RWPE2 (cell line): ENCODE results near the gene UBA6.

Experiments used
- ATAC-seq: fragments of 200-7000 bp; cut with Tn5 transposase; 3 replicates; pipeline ENCODE4 v1.9.1; 2021; ENCODE audit warnings: low read depth
- DNase-seq: peaks from one replicate; pipeline ENCODE4 v3.0.0-alpha.2; 2020; ENCODE audit warnings: low spot score
- H3K27ac ChIP-seq: fragments of 450-650 bp; 2 replicates; pipeline ENCODE4 v1.5.1; 2017; ENCODE audit warnings: mild to moderate bottlenecking; ENCODE audit not compliant: poor library complexity, severe bottlenecking
- H3K27me3 ChIP-seq: fragments of 250-450 bp; sonication (Bioruptor Pico); 2 replicates; pipeline ENCODE4 v1.5.1; 2021; ENCODE audit warnings: mild to moderate bottlenecking, moderate library complexity; ENCODE audit not compliant: insufficient read depth, poor library complexity, severe bottlenecking
- H3K36me3 ChIP-seq: fragments of 250-450 bp; sonication (Bioruptor Pico); 2 replicates; pipeline ENCODE4 v1.5.1; 2020; ENCODE audit warnings: low read depth, mild to moderate bottlenecking, moderate library complexity
- H3K4me1 ChIP-seq: fragments of 250-450 bp; sonication (Bioruptor Pico); 2 replicates; pipeline ENCODE4 v1.5.1; 2021; ENCODE audit warnings: mild to moderate bottlenecking, moderate library complexity; ENCODE audit not compliant: insufficient read depth, poor library complexity, severe bottlenecking
- H3K4me3 ChIP-seq: fragments of 250-450 bp; sonication (Bioruptor Pico); 2 replicates; pipeline ENCODE4 v1.5.1; 2021; ENCODE audit warnings: mild to moderate bottlenecking, moderate library complexity; ENCODE audit not compliant: severe bottlenecking
- H3K9me3 ChIP-seq: fragments of 250-450 bp; sonication (Bioruptor Pico); 2 replicates; pipeline ENCODE4 v1.5.1; 2021; ENCODE audit warnings: mild to moderate bottlenecking, moderate library complexity; ENCODE audit not compliant: severe bottlenecking
- CTCF ChIP-seq: fragments of 450-650 bp; IDR thresholded peaks from one replicate; pipeline ENCODE4 v1.5.1; 2017; ENCODE audit warnings: mild to moderate bottlenecking, moderate library complexity; ENCODE audit not compliant: poor library complexity, severe bottlenecking

UBA6 gene

GRCh38 chr4:67718848-67719247, 17.9 kb upstream of the UBA6 start:
- Histone ChIP-seq H3K9me3 (no peaks in the 10 kb centered on the region), H3K27me3 (no peaks in the 10 kb centered on the region), H3K36me3 (no peaks in the 10 kb centered on the region; the same call in 1 of the 2 replicates), H3K4me3 (no peak overlapping the region), H3K27ac (no peak overlapping the region), H3K4me1 (peaks cover 19% of the 10 kb centered on the region)
- ATAC-seq (no peak), DNase-seq (no peak)
- TF ChIP-seq CTCF = no peak

- Histone ChIP-seq H3K4me1 (peaks cover 29% of the 10 kb centered on the region), H3K36me3 (no peaks in the 10 kb centered on the region; the same call in 1 of the 2 replicates), H3K27me3 (no peaks in the 10 kb centered on the region), H3K27ac (no peak overlapping the region), H3K4me3 (no peak overlapping the region), H3K9me3 (no peaks in the 10 kb centered on the region)
- no peak for ATAC-seq
- no peak for TF ChIP-seq CTCF
- no peak for DNase-seq
These were observed 16.6 kb upstream of the UBA6 start for GRCh38 chr4:67717586-67717985.

- ATAC-seq = no peak
- no peak for TF ChIP-seq CTCF
- 0 out of 2 replicates have a peak, but pooled peaks cover 1% of the 10 kb centered on the region for H3K36me3 ChIP-seq
These were observed 14.0 kb upstream of the UBA6 start for GRCh38 chr4:67714955-67715354.

GRCh38 chr4:67714248-67714583, 13.3 kb upstream of the UBA6 start:
- H3K9me3 ChIP-seq = no peaks in the 10 kb centered on the region
- H3K36me3 ChIP-seq = 0 out of 2 replicates have a peak, but pooled peaks cover 3% of the 10 kb centered on the region
- DNase-seq = no peak
- H3K4me3 ChIP-seq = no peak overlapping the region
- H3K27me3 ChIP-seq = no peaks in the 10 kb centered on the region
- ATAC-seq = peak; percentile 11; the same call in 1 of the 3 replicates
- H3K27ac ChIP-seq = peak overlapping the region; percentile 48
- H3K4me1 ChIP-seq = peaks cover 20% of the 10 kb centered on the region
- no peak for TF ChIP-seq CTCF

More at GRCh38 chr4:67714955-67715354, 14.0 kb upstream of the UBA6 start:
- no peaks in the 10 kb centered on the region for H3K27me3 ChIP-seq
- DNase-seq = no peak
- H3K9me3 ChIP-seq = no peaks in the 10 kb centered on the region
- H3K27ac ChIP-seq = no peak overlapping the region
- H3K4me3 ChIP-seq = no peak overlapping the region
- H3K4me1 ChIP-seq = peaks cover 20% of the 10 kb centered on the region

- no peak overlapping the region for H3K4me3 ChIP-seq
- ATAC-seq = peak; percentile 66
- peaks cover 20% of the 10 kb centered on the region for H3K4me1 ChIP-seq
- H3K27ac ChIP-seq = peak overlapping the region; percentile 48
- no peak for DNase-seq
- H3K9me3 ChIP-seq = no peaks in the 10 kb centered on the region
- 0 out of 2 replicates have a peak, but pooled peaks cover 3% of the 10 kb centered on the region for H3K36me3 ChIP-seq
- no peak for TF ChIP-seq CTCF
- H3K27me3 ChIP-seq = no peaks in the 10 kb centered on the region
These were observed 12.7 kb upstream of the UBA6 start for GRCh38 chr4:67713529-67714247.
